NCI-H128 (cell line): ENCODE results near the gene ELMO1.

Source experiments
- DNase-seq: peaks from one replicate; lab custom pipeline; 2025; ENCODE audit not compliant: unreplicated experiment; lab: John Stamatoyannopoulos, UW

The ELMO1 gene

GRCh38 chr7:36965625-36966024, 483.0 kb downstream of the ELMO1 start:
- no peak for DNase-seq

GRCh38 chr7:36964297-36964696, 484.4 kb downstream of the ELMO1 start:
- no peak for DNase-seq

GRCh38 chr7:36962367-36962766, 486.3 kb downstream of the ELMO1 start:
- DNase-seq: no peak

GRCh38 chr7:36961693-36962092, 487.0 kb downstream of the ELMO1 start:
- DNase-seq: no peak

- DNase-seq: no peak
Observed at GRCh38 chr7:36961097-36961496, 487.6 kb downstream of the ELMO1 start.

GRCh38 chr7:36960105-36960504, 488.6 kb downstream of the ELMO1 start:
- no peak for DNase-seq

GRCh38 chr7:36958111-36958733, 490.4 kb downstream of the ELMO1 start:
- DNase-seq: no peak

- DNase-seq: no peak
Observed at GRCh38 chr7:36957620-36958019, 491.0 kb downstream of the ELMO1 start.

- DNase-seq: no peak
Observed at GRCh38 chr7:36956814-36957213, 491.9 kb downstream of the ELMO1 start.

GRCh38 chr7:36955456-36956129, 493.1 kb downstream of the ELMO1 start:
- DNase-seq: no peak

- no peak for DNase-seq
Observed at GRCh38 chr7:36951257-36951697, 497.4 kb downstream of the ELMO1 start.

GRCh38 chr7:36949711-36950600, 498.7 kb downstream of the ELMO1 start:
- no peak for DNase-seq

GRCh38 chr7:36946401-36946739, 502.3 kb downstream of the ELMO1 start:
- no peak for DNase-seq

GRCh38 chr7:36945612-36946400, 502.9 kb downstream of the ELMO1 start:
- DNase-seq: peak; percentile 35

GRCh38 chr7:36944838-36945237, 503.8 kb downstream of the ELMO1 start:
- no peak for DNase-seq

GRCh38 chr7:36943591-36944435, 504.9 kb downstream of the ELMO1 start:
- DNase-seq: no peak

- no peak for DNase-seq
Observed at GRCh38 chr7:36942955-36943354, 505.7 kb downstream of the ELMO1 start.

GRCh38 chr7:36942541-36942940, 506.1 kb downstream of the ELMO1 start:
- no peak for DNase-seq

- no peak for DNase-seq
Observed at GRCh38 chr7:36942025-36942424, 506.6 kb downstream of the ELMO1 start.

GRCh38 chr7:36941359-36941758, 507.3 kb downstream of the ELMO1 start:
- DNase-seq: no peak
